ENCODE data around the gene PLD5.
"Not testable (repeated sequence)": the region's sequence is repeated elsewhere in the genome, so short reads cannot be mapped to it uniquely, and the experiment has no call there.

DNA sequence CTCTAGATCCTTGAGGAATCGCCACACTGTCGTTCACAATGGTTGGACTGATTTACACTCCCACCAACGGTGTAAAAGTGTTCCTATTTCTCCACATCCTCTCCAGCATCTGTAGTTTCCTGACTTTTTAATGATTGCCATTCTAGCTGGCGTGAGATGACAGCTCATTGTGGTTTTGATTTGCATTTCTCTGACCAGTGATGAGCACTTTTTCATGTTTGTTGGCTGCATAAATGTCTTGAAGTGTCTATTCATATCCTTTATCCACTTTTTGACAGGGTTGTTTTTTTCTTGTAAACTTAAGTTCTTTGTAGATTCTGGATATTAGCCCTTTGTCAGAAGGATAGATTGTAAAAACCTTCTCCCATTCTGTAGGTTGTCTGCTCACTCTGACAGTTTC, 465.9 kb downstream of the PLD5 start:
- TF ChIP-seq, protein P1, sequence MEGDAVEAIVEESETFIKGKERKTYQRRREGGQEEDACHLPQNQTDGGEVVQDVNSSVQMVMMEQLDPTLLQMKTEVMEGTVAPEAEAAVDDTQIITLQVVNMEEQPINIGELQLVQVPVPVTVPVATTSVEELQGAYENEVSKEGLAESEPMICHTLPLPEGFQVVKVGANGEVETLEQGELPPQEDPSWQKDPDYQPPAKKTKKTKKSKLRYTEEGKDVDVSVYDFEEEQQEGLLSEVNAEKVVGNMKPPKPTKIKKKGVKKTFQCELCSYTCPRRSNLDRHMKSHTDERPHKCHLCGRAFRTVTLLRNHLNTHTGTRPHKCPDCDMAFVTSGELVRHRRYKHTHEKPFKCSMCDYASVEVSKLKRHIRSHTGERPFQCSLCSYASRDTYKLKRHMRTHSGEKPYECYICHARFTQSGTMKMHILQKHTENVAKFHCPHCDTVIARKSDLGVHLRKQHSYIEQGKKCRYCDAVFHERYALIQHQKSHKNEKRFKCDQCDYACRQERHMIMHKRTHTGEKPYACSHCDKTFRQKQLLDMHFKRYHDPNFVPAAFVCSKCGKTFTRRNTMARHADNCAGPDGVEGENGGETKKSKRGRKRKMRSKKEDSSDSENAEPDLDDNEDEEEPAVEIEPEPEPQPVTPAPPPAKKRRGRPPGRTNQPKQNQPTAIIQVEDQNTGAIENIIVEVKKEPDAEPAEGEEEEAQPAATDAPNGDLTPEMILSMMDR (IDR thresholded peaks at IDR 0.05) = not testable (repeated sequence)
- not testable (repeated sequence) for TF ChIP-seq POLR2A (IDR thresholded peaks at IDR 0.05)

Measured in testis (tissue), 2 donors.